ENCODE results near the gene USP20.

USP20 gene

GRCh38 chr9:129863059-129863690 lies 27.9 kb downstream of the USP20 start:
- peaks cover 9% of the 10 kb centered on the region; the same call in 1 of the 2 replicates for H3K36me3 ChIP-seq (ENCODE audit: insufficient read depth, low read length)
- no peak overlapping the region for H3K4me3 ChIP-seq (ENCODE audit: low read depth, low read length, poor library complexity, severe bottlenecking)
- no peak overlapping the region for H3K4me2 ChIP-seq (ENCODE audit: low read length)
- H4K20me1 ChIP-seq (ENCODE audit: insufficient read depth, low read length) = no peaks in the 10 kb centered on the region
- no peaks in the 10 kb centered on the region for H3K9me2 ChIP-seq (ENCODE audit: low read depth, low read length)
- H3K4me1 ChIP-seq (ENCODE audit: insufficient read depth, low read length, severe bottlenecking) = no peaks in the 10 kb centered on the region
- no peak overlapping the region for H2AFZ ChIP-seq (ENCODE audit: low read length)
- H3K79me2 ChIP-seq (ENCODE audit: insufficient read depth, low read length) = no peaks in the 10 kb centered on the region
- no peaks in the 10 kb centered on the region for H3F3A ChIP-seq (ENCODE audit: insufficient read depth, low read length)
- H3K9ac ChIP-seq (ENCODE audit: low read length) = no peak overlapping the region
- no peaks in the 10 kb centered on the region for H3K27me3 ChIP-seq (ENCODE audit: insufficient read depth, low read length)
- H3K9me3 ChIP-seq (ENCODE audit: low read length) = no peaks in the 10 kb centered on the region
- TF ChIP-seq EZH2 (IDR thresholded peaks at IDR 0.05; ENCODE audit: borderline replicate concordance, low read length) (no peak), CTCF (IDR thresholded peaks at IDR 0.05; ENCODE audit: low read length) (no peak)
- no peak overlapping the region for H3K27ac ChIP-seq (ENCODE audit: low read depth, low read length, poor library complexity, severe bottlenecking)

GRCh38 chr9:129864991-129865647 lies 29.9 kb downstream of the USP20 start:
- no peaks in the 10 kb centered on the region for H3K79me2 ChIP-seq (ENCODE audit: insufficient read depth, low read length)
- H3K4me1 ChIP-seq (ENCODE audit: insufficient read depth, low read length, severe bottlenecking) = peaks cover 12% of the 10 kb centered on the region
- no peak overlapping the region for H2AFZ ChIP-seq (ENCODE audit: low read length)
- H3K27ac ChIP-seq (ENCODE audit: low read depth, low read length, poor library complexity, severe bottlenecking) = no peak overlapping the region
- no peaks in the 10 kb centered on the region for H3K9me2 ChIP-seq (ENCODE audit: low read depth, low read length)
- no peaks in the 10 kb centered on the region for H4K20me1 ChIP-seq (ENCODE audit: insufficient read depth, low read length)
- no peaks in the 10 kb centered on the region for H3F3A ChIP-seq (ENCODE audit: insufficient read depth, low read length)
- H3K4me2 ChIP-seq (ENCODE audit: low read length) = no peak overlapping the region
- no peaks in the 10 kb centered on the region for H3K27me3 ChIP-seq (ENCODE audit: insufficient read depth, low read length)
- no peak for TF ChIP-seq EZH2 (IDR thresholded peaks at IDR 0.05; ENCODE audit: borderline replicate concordance, low read length)
- no peak for TF ChIP-seq CTCF (IDR thresholded peaks at IDR 0.05; ENCODE audit: low read length)
- H3K9me3 ChIP-seq (ENCODE audit: low read length) = no peaks in the 10 kb centered on the region
- H3K36me3 ChIP-seq (ENCODE audit: insufficient read depth, low read length) = peaks cover 9% of the 10 kb centered on the region; the same call in 1 of the 2 replicates
- H3K9ac ChIP-seq (ENCODE audit: low read length) = no peak overlapping the region
- no peak overlapping the region for H3K4me3 ChIP-seq (ENCODE audit: low read depth, low read length, poor library complexity, severe bottlenecking)

GRCh38 chr9:129865668-129866320 lies 30.5 kb downstream of the USP20 start:
- no peak for TF ChIP-seq EZH2 (IDR thresholded peaks at IDR 0.05; ENCODE audit: borderline replicate concordance, low read length)
- no peak for TF ChIP-seq CTCF (IDR thresholded peaks at IDR 0.05; ENCODE audit: low read length)
- no peak overlapping the region for H3K9ac ChIP-seq (ENCODE audit: low read length)
- H3K4me1 ChIP-seq (ENCODE audit: insufficient read depth, low read length, severe bottlenecking) = peaks cover 12% of the 10 kb centered on the region
- H3K27ac ChIP-seq (ENCODE audit: low read depth, low read length, poor library complexity, severe bottlenecking) = no peak overlapping the region
- no peaks in the 10 kb centered on the region for H3K79me2 ChIP-seq (ENCODE audit: insufficient read depth, low read length)
- H3K4me2 ChIP-seq (ENCODE audit: low read length) = no peak overlapping the region
- no peaks in the 10 kb centered on the region for H3K27me3 ChIP-seq (ENCODE audit: insufficient read depth, low read length)
- no peak overlapping the region for H3K4me3 ChIP-seq (ENCODE audit: low read depth, low read length, poor library complexity, severe bottlenecking)
- no peaks in the 10 kb centered on the region for H3F3A ChIP-seq (ENCODE audit: insufficient read depth, low read length)
- H4K20me1 ChIP-seq (ENCODE audit: insufficient read depth, low read length) = no peaks in the 10 kb centered on the region
- H3K9me2 ChIP-seq (ENCODE audit: low read depth, low read length) = no peaks in the 10 kb centered on the region
- no peak overlapping the region for H2AFZ ChIP-seq (ENCODE audit: low read length)
- H3K36me3 ChIP-seq (ENCODE audit: insufficient read depth, low read length) = peaks cover 7% of the 10 kb centered on the region; the same call in 1 of the 2 replicates
- no peaks in the 10 kb centered on the region for H3K9me3 ChIP-seq (ENCODE audit: low read length)

All from OCI-LY1 (cell line).